CD8-positive, alpha-beta memory T cell (primary cell): Measurements from ENCODE around the gene STPG4. TPM values are rescaled to one million over a fixed set of nuclear protein-coding genes. Genes with fewer than 3 reads are reported as not detected.

Experiments used
- CTCF ChIA-PET: fragments of 350-600 bp; sonication (Branson Sonifier 250); formaldehyde crosslinking; loops from one replicate; lab custom pipeline; 2021; ENCODE audit warnings: antibody characterized with exemption; lab: Charles Lee
- POLR2A ChIA-PET: fragments of 350-600 bp; sonication (Branson Sonifier 250); formaldehyde crosslinking; loops from one replicate; lab custom pipeline; 2021; ENCODE audit warnings: antibody characterized with exemption; lab: Charles Lee
- DNase-seq, 5 donors: peaks; one replicate each; pipeline versions ENCODE4 v3.0.0 to v3.0.0-alpha.2; 2020 to 2022; ENCODE audit warnings: mixed read lengths in 1 of 5
- H3K27ac ChIP-seq: one replicate; pipeline ENCODE4 v1.7.0; 2013; ENCODE audit warnings: low read depth, mild to moderate bottlenecking, low read length, moderate library complexity
- H3K27me3 ChIP-seq: 2 replicates; pipeline ENCODE4 v1.7.0; 2013; ENCODE audit warnings: low read length, mild to moderate bottlenecking; ENCODE audit not compliant: insufficient read depth, poor library complexity, severe bottlenecking
- H3K36me3 ChIP-seq: 2 replicates; pipeline ENCODE4 v1.7.0; 2013; ENCODE audit warnings: mild to moderate bottlenecking, low read length, moderate library complexity; ENCODE audit not compliant: insufficient read depth
- H3K4me1 ChIP-seq: 2 replicates; pipeline ENCODE4 v1.7.0; 2013; ENCODE audit warnings: mild to moderate bottlenecking, low read length, moderate library complexity; ENCODE audit not compliant: insufficient read depth
- H3K4me3 ChIP-seq: 2 replicates; pipeline ENCODE4 v1.7.0; 2013; ENCODE audit warnings: mild to moderate bottlenecking, low read length
- H3K9me3 ChIP-seq: 2 replicates; pipeline ENCODE4 v1.7.0; 2013; ENCODE audit warnings: mild to moderate bottlenecking, low read length
- H3K27ac Mint-ChIP-seq, 8 donors: one replicate each; pipeline ENCODE4 v1.8.0; 2020 to 2021; ENCODE audit warnings: mixed read lengths in 8 of 8, mild to moderate bottlenecking in 6 of 8, inconsistent platforms in 3 of 8, moderate library complexity in 3 of 8
- H3K27me3 Mint-ChIP-seq, 2 donors: one replicate each; pipeline ENCODE4 v1.8.0; 2020 to 2021; ENCODE audit warnings: mixed read lengths in 2 of 2, mild to moderate bottlenecking in 1 of 2, moderate library complexity in 1 of 2
- H3K36me3 Mint-ChIP-seq, 3 donors: one replicate each; pipeline ENCODE4 v1.8.0; 2020 to 2021; ENCODE audit warnings: mixed read lengths in 3 of 3, inconsistent platforms in 1 of 3, mild to moderate bottlenecking in 1 of 3
- H3K4me1 Mint-ChIP-seq, 3 donors: one replicate each; pipeline ENCODE4 v1.8.0; 2020 to 2021; ENCODE audit warnings: mixed read lengths in 3 of 3, inconsistent platforms in 1 of 3, mild to moderate bottlenecking in 1 of 3
- H3K4me3 Mint-ChIP-seq, 7 donors: one replicate each; pipeline ENCODE4 v1.8.0; 2020 to 2021; ENCODE audit warnings: mixed read lengths in 7 of 7, mild to moderate bottlenecking in 6 of 7, moderate library complexity in 4 of 7, inconsistent platforms in 2 of 7
- H3K9me3 Mint-ChIP-seq, 5 donors: one replicate each; pipeline ENCODE4 v1.8.0; 2020 to 2022; ENCODE audit warnings: mixed read lengths in 5 of 5, mild to moderate bottlenecking in 3 of 5, moderate library complexity in 2 of 5, inconsistent platforms in 1 of 5
- polyA plus RNA-seq: library from polyadenylated mRNA; unstranded; fragments of 300-500 nt; fragmentation: Illumina TruSeq; gene quantifications from one replicate; pipeline ENCODE4 v1.2.3, GENCODE V29; 2021
- total RNA-seq, 2 experiments: library from RNA; stranded (reverse); gene quantifications; one replicate each; pipeline ENCODE4 v1.2.3, GENCODE V29; 2021

STPG4 gene
- total and polyA plus RNA-seq, 3 experiments from 2014 or later: not detected

- H3K27ac Mint-ChIP-seq: peak overlapping the region in 2 of 8 donors; percentile 26 to 41
These were observed 79.0 kb downstream of the STPG4 start for GRCh38 chr2:47076126-47076506.

GRCh38 chr2:47075361-47076125, 79.6 kb downstream of the STPG4 start:
- H3K27ac Mint-ChIP-seq: peak overlapping the region in 3 of 8 donors; percentile 5 to 47 (median 11)
- POLR2A ChIA-PET: no interaction called here

More at GRCh38 chr2:47076126-47076506, 79.0 kb downstream of the STPG4 start:
- Histone ChIP-seq H3K27ac (no peak overlapping the region), H3K9me3 (no peaks in the 10 kb centered on the region), H3K27me3 (no peaks in the 10 kb centered on the region), H3K4me1 (peaks cover 7% of the 10 kb centered on the region), H3K36me3 (no peaks in the 10 kb centered on the region), H3K4me3 (no peak overlapping the region)
- peaks cover 7 to 17% (median 17%) of the 10 kb centered on the region in 3 donors for H3K4me1 Mint-ChIP-seq
- POLR2A ChIA-PET: no interaction called here
- H3K27me3 Mint-ChIP-seq: no peaks in the 10 kb centered on the region
- DNase-seq: no peak
- no peaks in the 10 kb centered on the region for H3K9me3 Mint-ChIP-seq
- no peak overlapping the region for H3K4me3 Mint-ChIP-seq
- CTCF ChIA-PET: interaction anchor here (1.2 kb wide), 1 partner anchor 9 kb away, joined by 3 read pairs; no protein-coding TSS in a partner anchor
- H3K36me3 Mint-ChIP-seq: peaks cover 0 to 40% (median 10%) of the 10 kb centered on the region in 3 donors

GRCh38 chr2:47074691-47075090, 80.4 kb downstream of the STPG4 start:
- peaks cover 16 to 31% (median 30%) of the 10 kb centered on the region in 3 donors for H3K4me1 Mint-ChIP-seq
- H3K4me3 Mint-ChIP-seq: no peak overlapping the region
- DNase-seq: no peak
- H3K9me3 Mint-ChIP-seq: no peaks in the 10 kb centered on the region
- peaks cover 0 to 41% (median 10%) of the 10 kb centered on the region in 3 donors for H3K36me3 Mint-ChIP-seq
- CTCF ChIA-PET: no interaction called here
- no peak overlapping the region for H3K27ac ChIP-seq
- H3K4me3 ChIP-seq: no peak overlapping the region
- peaks cover 21% of the 10 kb centered on the region for H3K4me1 ChIP-seq
- no peaks in the 10 kb centered on the region for H3K36me3 ChIP-seq
- H3K27ac Mint-ChIP-seq: peak overlapping the region in 4 of 8 donors; percentile 17 to 61 (median 43)
- no peaks in the 10 kb centered on the region for H3K27me3 ChIP-seq
- POLR2A ChIA-PET: no interaction called here
- H3K9me3 ChIP-seq: no peaks in the 10 kb centered on the region
- H3K27me3 Mint-ChIP-seq: no peaks in the 10 kb centered on the region

More at GRCh38 chr2:47075361-47076125, 79.6 kb downstream of the STPG4 start:
- H3K4me3 ChIP-seq: no peak overlapping the region
- H3K27ac ChIP-seq: no peak overlapping the region
- no peaks in the 10 kb centered on the region for H3K9me3 ChIP-seq
- no peak for DNase-seq
- H3K36me3 Mint-ChIP-seq: peaks cover 0 to 41% (median 10%) of the 10 kb centered on the region in 3 donors
- peaks cover 13% of the 10 kb centered on the region for H3K4me1 ChIP-seq
- no peaks in the 10 kb centered on the region for H3K27me3 Mint-ChIP-seq
- CTCF ChIA-PET: no interaction called here
- peaks cover 12 to 23% (median 23%) of the 10 kb centered on the region in 3 donors for H3K4me1 Mint-ChIP-seq
- no peak overlapping the region for H3K4me3 Mint-ChIP-seq
- H3K27me3 ChIP-seq: no peaks in the 10 kb centered on the region
- no peaks in the 10 kb centered on the region for H3K9me3 Mint-ChIP-seq
- no peaks in the 10 kb centered on the region for H3K36me3 ChIP-seq

GRCh38 chr2:47073641-47074040, 81.5 kb downstream of the STPG4 start:
- Mint-ChIP-seq H3K27me3 (no peaks in the 10 kb centered on the region), H3K36me3 (peaks cover 0 to 41% (median 10%) of the 10 kb centered on the region in 3 donors), H3K27ac (no peak overlapping the region), H3K9me3 (no peaks in the 10 kb centered on the region), H3K4me3 (no peak overlapping the region), H3K4me1 (peaks cover 21 to 36% (median 36%) of the 10 kb centered on the region in 3 donors)
- Histone ChIP-seq H3K27me3 (no peaks in the 10 kb centered on the region), H3K27ac (no peak overlapping the region), H3K4me1 (peaks cover 30% of the 10 kb centered on the region), H3K36me3 (no peaks in the 10 kb centered on the region), H3K9me3 (no peaks in the 10 kb centered on the region), H3K4me3 (no peak overlapping the region)
- ChIA-PET POLR2A (no interaction called here), CTCF (no interaction called here)
- DNase-seq: no peak

- ChIA-PET CTCF (no interaction called here), POLR2A (no interaction called here)
- H3K4me3 Mint-ChIP-seq: no peak overlapping the region
- no peaks in the 10 kb centered on the region for H3K36me3 ChIP-seq
- peaks cover 22 to 40% (median 39%) of the 10 kb centered on the region in 3 donors for H3K4me1 Mint-ChIP-seq
- H3K9me3 Mint-ChIP-seq: no peaks in the 10 kb centered on the region
- no peaks in the 10 kb centered on the region for H3K9me3 ChIP-seq
- H3K27me3 Mint-ChIP-seq: no peaks in the 10 kb centered on the region
- H3K4me1 ChIP-seq: peaks cover 30% of the 10 kb centered on the region
- no peak overlapping the region for H3K27ac ChIP-seq
- H3K27me3 ChIP-seq: no peaks in the 10 kb centered on the region
- peaks cover 0 to 43% (median 10%) of the 10 kb centered on the region in 3 donors for H3K36me3 Mint-ChIP-seq
- no peak for DNase-seq
- H3K4me3 ChIP-seq: no peak overlapping the region
- H3K27ac Mint-ChIP-seq: peak overlapping the region in 4 of 8 donors; percentile 36 to 94 (median 64)
These were observed 81.9 kb downstream of the STPG4 start for GRCh38 chr2:47073217-47073616.

- DNase-seq: peak in 1 of 5 donors; percentile 6
- Histone ChIP-seq H3K27ac (no peak overlapping the region), H3K9me3 (no peaks in the 10 kb centered on the region), H3K27me3 (no peaks in the 10 kb centered on the region), H3K4me1 (peaks cover 32% of the 10 kb centered on the region), H3K36me3 (no peaks in the 10 kb centered on the region), H3K4me3 (no peak overlapping the region)
- ChIA-PET POLR2A (no interaction called here), CTCF (no interaction called here)
- Mint-ChIP-seq H3K4me1 (peaks cover 26 to 44% (median 44%) of the 10 kb centered on the region in 3 donors), H3K27me3 (no peaks in the 10 kb centered on the region), H3K4me3 (no peak overlapping the region), H3K9me3 (no peaks in the 10 kb centered on the region), H3K36me3 (peaks cover 0 to 47% (median 12%) of the 10 kb centered on the region in 3 donors), H3K27ac (peak overlapping the region in 7 of 8 donors; percentile 30 to 94 (median 55))
These were observed 82.3 kb downstream of the STPG4 start for GRCh38 chr2:47072728-47073191.

GRCh38 chr2:47072018-47072691, 83.0 kb downstream of the STPG4 start:
- ChIA-PET CTCF (interaction anchor here (1.5 kb wide), 1 partner anchor 10 kb away, joined by 3 read pairs; no protein-coding TSS in a partner anchor), POLR2A (no interaction called here)
- H3K9me3 Mint-ChIP-seq: no peaks in the 10 kb centered on the region
- no peaks in the 10 kb centered on the region for H3K36me3 ChIP-seq
- H3K27ac ChIP-seq: no peak overlapping the region
- H3K4me3 ChIP-seq: no peak overlapping the region
- no peak for DNase-seq
- H3K9me3 ChIP-seq: no peaks in the 10 kb centered on the region
- peaks cover 0 to 53% (median 12%) of the 10 kb centered on the region in 3 donors for H3K36me3 Mint-ChIP-seq
- no peaks in the 10 kb centered on the region for H3K27me3 ChIP-seq
- no peaks in the 10 kb centered on the region for H3K27me3 Mint-ChIP-seq
- peaks cover 29 to 50% (median 50%) of the 10 kb centered on the region in 3 donors for H3K4me1 Mint-ChIP-seq
- peak overlapping the region; percentile 24 to 95 (median 90) for H3K27ac Mint-ChIP-seq
- H3K4me1 ChIP-seq: peaks cover 34% of the 10 kb centered on the region
- H3K4me3 Mint-ChIP-seq: peak overlapping the region in 1 of 7 donors; percentile 51
